NCI-H1417 treated with DMSO at 0.1 percent for 48 hours (cell line): ENCODE measurements around the gene MAGI2.

Experiments used
- DNase-seq: peaks from one replicate; lab custom pipeline; 2025; lab: John Stamatoyannopoulos, UW

Gene MAGI2

DNA sequence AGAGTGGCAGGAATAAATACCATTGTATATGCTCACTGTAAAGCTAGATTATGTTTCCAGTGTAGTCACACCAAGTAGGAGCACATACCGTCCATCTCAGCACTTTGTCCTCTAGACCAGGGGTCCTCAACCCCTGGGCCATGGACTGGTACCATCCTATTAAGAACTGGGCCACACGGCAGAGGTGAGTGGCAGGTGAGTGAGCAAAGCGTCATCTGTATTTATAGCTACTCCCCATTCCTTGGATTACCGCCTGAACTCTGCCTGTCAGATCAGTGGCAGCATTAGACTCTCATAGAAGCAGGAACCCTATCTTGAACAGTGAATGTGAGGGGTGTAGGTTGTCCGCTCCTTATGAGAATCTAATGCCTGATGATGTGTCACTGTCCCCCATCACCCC lies 735.3 kb downstream of the MAGI2 start:
- DNase-seq, result no peak

DNA sequence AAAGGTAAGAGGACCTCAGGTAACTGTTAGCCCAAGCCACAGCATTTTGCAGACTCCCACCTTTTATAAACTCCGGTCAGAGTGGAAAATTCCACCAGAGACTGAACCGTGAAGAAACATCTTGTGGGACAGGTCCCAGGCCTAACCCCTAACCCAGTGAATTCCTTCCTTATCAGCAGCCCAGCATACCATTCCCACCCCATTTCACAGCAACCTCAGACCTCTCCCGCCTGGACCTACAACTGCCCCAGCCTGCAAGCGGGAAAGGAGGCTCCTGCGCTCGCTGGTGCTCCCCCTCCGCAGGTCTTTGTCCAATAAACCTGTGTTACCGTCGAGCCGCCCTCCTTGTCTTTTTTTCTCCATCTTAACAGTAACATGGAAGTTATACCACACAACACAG lies 736.6 kb downstream of the MAGI2 start:
- DNase-seq, result no peak

DNA sequence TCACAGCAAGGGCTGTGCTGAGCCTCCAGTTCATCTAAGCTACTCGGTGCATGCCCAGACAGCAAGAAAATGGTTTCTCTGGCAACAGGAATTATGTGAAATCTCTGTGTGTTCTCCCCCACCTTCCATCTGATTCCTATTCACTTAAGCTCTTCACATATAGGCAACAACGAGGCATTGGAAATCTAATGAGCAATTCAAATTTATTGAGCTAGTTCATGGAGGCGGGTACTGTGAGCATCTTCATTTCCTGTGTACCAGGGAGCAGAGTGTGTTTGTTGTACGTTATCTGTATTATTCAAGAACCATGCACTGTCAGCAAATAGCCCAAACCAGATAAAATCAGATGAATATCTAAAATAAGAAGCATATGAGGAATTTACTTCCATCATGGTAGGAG lies 739.1 kb downstream of the MAGI2 start:
- DNase-seq, result no peak

DNA sequence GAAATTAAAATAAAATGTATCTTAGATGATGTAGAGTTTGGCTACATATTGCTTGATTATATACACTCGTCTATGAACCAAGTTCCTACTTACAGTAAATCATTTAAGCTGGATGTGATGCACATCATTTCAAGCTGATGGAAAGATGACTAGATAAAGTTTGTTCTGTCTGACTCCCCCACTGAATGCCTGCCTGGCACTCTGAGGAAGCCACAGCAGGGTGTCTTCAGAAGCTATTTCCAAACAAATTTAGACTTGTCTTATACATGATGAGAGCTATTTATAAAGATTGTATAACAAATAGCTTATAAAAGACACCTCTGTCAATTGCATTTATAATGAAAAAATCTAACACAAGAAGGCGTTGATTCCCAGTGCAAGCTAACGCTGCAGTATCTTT lies 741.4 kb downstream of the MAGI2 start:
- DNase-seq, result no peak

DNA sequence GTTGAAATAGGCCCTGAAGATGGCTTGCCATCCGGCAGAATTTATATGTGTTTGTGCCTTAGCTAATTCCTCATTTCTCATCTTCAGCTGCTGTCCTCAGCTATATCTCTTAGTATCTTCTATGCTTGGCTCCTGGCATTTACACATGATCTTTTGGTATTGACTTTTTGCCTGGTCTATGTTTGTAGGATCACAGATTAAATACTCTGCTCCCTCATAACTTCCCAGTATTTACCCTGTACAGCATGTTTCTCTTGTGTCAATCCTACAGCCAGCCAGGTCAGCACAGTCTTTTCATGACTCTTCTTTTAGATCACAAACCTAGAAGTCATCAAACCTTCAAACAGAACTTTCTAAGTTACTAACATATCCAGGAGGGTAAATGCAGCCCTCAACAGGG lies 743.8 kb downstream of the MAGI2 start:
- DNase-seq, result no peak

DNA sequence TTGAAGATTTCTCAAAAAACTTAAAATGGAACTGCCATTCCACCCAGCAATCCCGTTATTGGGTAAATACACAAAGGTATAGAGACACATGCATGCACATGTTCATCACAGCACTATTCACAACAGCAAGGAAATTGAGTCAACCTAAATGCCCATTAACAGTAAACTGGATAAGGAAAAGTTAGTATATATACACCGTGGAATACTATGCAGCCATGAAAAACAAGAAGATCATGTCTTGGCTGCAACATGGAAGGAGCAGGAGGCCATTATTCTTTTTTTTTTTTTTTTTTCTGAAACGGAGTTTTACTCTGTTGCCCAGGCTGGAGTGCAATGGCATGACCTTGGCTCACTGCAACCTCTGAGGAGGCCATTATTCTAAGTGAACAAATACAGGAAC lies 749.0 kb downstream of the MAGI2 start:
- DNase-seq, result no peak

DNA sequence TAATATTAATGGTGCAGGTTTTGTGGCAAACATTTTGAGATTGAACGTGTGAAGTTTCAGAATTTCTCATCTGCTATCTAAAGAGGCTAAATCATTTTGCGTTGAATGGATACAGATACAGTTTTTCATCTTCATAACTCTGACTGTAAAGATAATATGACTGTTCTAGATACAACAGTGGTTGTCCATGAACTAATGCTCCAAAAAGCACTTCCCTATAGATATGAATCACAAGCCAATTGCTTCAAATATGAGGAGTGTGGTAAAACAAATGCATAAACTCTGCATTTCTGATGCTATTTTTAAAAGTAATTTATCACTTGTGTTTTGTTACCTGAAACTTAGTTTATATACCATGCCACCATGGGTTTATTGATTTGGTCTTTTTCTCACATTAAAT lies 750.1 kb downstream of the MAGI2 start:
- DNase-seq, result no peak

DNA sequence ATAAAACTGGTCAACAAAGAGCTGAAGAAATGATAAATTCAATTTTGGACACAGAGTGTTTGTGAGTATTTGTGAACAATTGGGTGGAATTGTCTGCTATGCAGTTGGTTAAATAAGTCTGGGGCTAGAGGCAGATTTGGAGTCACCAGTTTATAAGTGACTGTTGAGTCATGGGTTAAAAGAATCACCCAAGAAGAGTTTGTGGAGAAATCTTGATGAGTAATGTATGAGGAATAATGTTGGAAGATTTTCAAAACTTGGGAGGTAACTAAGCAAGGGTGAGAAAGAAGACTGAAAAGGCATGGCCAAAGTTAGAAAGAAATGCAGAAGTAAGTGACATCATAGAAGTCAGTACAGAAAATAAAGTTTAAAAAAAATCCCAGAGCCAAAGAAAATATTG lies 750.7 kb downstream of the MAGI2 start:
- no peak for DNase-seq

DNA sequence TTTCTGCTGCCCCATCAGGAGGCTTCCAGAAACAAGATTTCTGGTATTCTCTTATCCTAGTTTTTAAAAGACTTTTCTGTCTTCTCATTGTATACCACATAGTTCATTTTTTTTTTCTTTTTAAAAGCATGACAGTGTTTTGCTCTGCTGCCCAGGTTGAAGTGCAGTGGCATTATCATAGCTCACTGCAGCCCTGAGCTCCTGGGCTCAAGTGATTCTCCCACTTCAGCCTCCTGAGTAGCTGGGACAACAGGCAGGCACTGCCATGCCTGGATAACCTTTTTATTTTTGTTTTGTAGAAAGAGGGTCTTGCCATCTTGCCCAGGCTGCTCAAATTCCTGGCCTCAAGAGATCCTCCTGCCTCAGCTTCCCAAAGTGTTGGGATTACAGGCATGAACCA lies 757.6 kb downstream of the MAGI2 start:
- DNase-seq, result no peak

DNA sequence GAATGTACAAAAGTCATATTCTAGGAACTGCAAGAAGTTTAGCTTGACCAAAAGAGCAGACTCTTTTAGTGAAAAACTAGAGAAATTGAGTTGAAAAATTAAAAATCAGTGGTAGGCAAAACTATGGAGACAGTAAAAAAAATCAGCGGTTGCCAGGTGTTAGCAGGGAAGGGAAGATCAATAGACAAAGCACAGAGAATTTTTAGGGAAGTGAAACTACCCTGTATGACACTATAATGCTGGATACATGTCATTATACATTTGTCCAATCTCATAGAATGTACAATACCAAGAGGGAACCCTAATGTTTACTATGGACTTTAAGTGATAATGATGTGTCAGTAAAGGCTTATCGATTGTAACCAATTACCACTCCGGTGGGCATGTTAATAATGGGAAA lies 761.9 kb downstream of the MAGI2 start:
- no peak for DNase-seq

DNA sequence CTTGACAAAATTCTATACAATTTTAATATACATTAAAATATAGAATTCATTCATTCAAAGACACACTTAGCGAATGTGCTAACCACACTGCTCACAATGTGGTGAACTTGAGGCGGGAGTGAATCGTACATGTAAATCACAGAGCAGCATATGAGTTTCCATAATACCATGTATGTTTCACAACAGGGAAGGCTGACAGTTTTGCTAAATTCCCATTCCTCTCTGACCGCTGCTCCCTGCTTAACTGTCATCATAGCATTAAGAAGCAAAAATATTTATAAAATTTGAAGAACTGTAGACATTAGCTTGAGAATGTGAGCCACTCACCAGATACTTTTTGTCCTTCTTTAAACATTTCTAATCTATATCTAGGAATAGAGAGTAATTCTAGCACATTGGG lies 763.3 kb downstream of the MAGI2 start:
- no peak for DNase-seq

DNA sequence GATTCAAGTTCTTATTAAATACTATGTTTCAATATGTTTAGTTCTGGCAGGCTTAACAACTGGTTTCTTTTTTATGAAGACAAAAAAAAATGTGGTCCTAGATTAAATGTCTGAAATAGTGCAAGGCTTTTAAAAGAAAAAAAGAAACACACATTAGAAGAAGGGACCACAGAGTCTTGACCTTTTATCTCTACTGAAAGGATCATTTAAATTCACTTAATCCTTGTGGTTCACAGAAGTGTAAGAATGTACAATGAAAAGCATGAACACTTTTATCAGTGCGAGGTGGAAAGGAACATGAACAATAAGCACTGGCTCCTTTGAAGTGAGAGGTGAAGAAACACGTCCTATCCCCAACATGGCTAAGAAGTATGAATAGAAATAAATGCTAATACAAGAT lies 765.1 kb downstream of the MAGI2 start:
- no peak for DNase-seq

DNA sequence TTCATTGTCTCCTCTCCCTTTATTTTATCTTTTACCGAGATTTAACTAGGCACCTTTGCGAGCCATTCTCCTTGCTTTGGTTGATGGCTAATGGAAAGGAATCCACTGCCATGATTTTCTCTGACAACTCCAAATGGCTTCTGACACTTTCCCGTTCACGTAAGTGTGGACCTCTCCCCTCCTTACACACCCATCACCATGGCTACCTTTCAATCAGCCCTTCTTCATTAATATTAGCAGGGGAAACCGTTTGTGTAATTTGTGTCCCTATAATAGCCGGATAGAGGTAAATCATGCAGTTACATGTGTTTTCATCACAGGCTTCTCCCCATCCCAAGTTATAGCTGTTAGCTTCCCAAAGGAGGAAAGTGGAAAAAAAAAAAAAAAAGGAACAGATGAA lies 767.3 kb downstream of the MAGI2 start:
- DNase-seq, result no peak

DNA sequence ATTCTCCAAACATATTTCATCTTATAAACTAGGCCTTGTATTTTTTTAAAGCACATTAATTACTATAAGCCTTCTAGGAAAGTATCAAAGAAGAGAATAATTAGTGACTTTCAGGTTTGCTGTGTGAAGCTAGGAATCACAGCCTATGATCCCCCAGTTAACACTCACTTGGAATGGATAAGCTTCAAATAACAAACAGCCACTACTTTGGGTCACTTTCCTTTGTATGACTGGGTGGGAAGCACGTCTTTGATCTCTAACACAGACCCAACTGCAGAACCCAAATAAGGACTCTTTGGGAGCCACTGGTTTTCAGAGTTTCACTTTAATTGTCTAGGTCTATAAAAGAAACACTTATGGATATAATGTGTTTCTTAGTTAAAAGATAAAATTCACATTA lies 769.3 kb downstream of the MAGI2 start:
- DNase-seq, result no peak

DNA sequence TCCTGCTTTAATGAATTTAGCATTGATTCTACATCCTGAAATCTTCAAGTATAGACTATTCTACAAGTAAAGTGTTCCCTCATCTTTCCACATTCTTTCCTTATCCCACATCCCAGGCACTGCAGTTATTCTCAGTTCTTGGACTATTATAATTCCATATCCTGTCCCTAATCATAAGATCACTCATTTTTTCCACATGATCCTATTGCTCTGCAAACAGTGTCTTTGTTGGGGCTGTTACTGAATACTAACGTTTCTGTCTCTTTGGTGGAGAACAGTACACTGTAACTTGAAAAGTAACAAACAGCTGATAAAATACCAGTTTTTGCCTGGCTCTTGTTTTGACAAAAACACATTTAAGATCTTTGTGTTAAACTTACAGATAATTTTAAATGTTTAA lies 769.9 kb downstream of the MAGI2 start:
- no peak for DNase-seq

DNA sequence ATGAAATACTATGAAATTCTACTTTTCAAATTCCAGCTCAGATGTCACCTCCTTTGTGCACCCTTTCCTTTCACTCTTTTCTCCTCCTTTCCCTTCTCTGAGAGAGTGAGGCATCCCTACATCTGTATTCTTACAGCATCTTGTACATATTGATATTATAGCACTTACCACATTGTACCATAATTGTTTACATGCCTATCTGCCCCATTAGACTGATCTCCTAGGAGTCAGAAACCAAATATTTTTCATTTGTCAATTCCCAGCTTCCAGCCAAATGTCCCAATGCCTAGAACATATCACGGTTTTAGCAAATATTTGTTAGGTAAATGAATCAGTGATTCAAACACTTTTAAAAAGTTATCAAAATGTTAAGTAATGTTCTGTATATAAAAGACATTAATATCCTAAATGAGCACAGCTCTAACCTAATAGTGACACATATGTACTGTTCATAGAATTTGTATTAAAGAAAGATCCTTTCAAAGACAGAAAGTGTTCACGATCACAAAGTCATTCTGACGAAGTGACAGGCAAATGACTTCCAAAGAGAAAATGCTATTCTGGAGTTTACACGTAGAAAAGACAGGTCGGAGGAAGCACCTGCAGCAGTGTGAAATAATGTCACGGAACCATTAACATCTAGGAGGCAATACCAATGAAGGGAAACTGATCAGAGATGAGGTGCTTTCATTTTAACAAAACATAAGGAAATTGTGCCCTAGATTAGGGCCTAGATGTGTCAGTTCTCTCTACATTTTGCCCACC lies 774.2 kb downstream of the MAGI2 start:
- DNase-seq, result no peak

DNA sequence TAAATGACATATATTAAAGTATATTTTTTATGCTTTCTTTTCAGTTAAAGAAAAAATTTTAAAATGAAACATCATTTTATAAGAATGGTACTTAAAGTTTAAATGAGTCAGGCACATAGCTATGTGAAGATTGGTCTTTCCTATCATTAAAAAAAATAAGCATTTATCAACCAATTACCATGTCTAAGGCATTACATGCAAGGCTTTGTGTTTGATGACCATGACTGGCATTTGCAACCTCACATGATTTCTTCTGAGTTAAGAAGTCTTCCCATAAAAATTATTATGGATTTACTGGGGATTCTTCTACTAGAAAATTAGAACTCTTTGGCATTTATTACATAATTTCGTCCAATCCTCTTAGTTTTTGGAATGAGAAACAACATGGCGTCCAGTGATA lies 776.1 kb downstream of the MAGI2 start:
- no peak for DNase-seq

DNA sequence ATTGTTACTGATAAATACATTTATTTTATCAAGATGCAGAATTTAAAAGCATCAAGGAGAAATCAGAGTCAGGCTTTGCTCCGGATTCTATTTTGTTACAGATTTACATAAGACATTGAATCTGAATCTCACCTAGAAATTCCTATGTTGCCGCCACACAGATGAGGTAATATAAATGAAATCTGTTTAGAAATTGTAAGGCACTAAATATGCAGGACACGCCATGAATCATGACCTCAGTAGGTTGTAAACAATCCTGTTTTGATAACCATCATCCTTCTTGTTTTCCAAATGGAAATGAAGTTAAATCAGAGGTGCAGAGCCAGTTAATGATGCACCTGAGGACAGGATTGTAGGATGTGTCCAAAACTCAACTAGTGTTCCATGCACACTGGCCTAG lies 778.0 kb downstream of the MAGI2 start:
- no peak for DNase-seq

DNA sequence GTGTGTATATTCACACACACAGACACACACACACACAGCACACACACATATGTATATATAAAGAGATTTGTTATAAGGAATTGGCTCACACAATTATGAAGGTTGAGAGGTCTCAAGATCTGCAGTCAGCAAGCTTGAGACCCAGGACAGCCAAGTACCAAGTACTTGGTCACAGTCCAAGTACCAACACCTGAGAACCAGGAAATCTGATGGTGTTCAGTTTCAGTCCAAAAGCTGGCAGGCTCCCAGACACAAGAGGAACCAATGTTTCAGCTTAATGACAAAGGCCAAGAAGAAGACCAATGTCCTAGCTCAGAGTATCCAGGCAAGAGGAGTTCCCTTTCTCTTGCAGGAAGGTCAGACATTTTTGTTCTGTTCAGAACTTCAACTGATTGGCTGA lies 780.2 kb downstream of the MAGI2 start:
- no peak for DNase-seq

DNA sequence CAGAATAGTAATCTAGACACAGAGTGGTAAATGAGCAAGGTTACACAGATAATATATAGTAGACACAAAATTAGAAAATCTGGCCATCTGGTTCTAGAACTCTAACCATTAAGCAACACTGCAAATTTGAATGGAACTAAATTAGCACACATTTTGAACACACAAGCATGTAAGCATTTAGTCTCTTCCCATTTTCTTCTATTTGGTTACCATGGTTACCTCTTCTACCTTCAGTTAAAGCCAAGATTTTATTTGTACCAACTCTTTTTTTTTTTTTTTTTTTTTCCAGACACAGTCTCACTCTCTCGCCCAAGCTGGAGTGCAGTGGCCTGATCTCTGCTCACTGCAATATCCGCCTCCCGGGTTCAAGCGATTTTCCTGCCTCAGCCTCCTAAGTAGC lies 790.5 kb downstream of the MAGI2 start:
- no peak for DNase-seq

DNA sequence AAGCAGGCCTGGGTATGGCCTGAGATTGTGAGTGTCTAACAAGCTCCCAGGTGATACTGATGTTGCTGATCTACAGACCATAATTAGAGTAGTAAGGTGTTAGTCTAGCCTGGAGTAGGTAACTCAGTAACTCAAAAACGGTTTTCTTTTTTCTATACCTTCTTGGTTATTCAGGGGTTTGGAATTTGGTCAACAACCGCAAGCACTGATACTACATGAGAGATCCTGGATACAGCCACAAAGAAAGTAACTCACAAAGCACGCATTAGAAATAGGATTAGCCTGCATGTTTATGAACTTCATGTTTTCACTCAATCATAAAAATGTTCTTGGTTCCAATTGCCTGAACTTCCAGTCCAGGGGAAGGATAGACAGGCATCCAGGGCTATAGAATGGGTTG lies 803.5 kb downstream of the MAGI2 start:
- no peak for DNase-seq

DNA sequence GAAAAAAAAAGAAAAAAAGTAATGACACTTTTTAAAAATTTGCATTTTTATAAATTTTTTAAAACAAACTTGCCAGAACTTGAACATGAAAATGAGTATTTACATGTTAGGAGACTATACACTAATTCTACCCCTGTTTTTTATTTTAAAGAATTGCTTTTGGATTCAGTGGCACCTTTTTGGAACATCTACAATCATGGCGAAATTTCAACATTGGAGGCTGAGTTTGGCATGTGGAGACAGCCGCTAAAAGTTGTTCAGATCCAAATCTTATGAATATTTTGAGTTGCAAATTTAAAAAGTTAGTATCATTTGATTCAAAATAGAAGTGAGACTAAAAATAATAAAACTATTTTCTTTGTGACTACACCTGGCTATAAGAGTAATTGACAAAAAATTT lies 804.2 kb downstream of the MAGI2 start:
- no peak for DNase-seq

DNA sequence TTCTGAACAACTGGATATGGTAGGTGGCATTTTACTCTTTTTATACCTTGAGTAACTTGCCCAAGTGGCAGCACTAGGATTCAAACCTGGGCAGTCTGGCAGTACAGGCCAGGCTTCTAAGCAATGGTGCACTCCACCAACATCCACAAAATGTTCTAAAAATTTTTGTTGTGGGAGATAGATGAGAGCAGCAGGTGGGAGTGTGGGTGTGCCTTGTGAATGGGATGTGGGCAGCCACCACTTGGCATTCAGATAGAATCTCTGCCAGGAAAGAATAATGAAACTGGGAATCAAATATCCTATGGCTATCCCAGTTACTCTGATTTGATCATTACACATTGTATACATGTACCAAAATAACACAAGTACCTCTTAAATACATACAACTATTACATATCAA lies 810.7 kb downstream of the MAGI2 start:
- DNase-seq, result no peak

DNA sequence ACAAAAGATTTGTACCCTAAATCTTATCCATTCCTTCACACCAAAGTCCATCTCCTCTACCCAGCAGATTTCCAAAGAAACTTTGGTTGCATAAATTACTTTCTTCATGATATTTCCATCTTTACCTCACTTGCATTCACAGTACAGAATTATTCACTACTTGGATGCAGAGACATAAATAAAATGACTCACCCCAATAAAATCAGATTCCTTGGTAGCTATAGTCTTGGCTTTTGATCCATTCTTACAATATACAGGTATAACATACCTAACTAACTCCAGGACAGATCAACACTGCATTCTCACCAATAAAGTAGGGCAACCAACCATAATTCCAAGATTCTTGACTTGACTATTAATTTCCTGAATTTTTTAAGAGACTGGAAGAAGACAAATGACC lies 815.1 kb downstream of the MAGI2 start:
- no peak for DNase-seq

DNA sequence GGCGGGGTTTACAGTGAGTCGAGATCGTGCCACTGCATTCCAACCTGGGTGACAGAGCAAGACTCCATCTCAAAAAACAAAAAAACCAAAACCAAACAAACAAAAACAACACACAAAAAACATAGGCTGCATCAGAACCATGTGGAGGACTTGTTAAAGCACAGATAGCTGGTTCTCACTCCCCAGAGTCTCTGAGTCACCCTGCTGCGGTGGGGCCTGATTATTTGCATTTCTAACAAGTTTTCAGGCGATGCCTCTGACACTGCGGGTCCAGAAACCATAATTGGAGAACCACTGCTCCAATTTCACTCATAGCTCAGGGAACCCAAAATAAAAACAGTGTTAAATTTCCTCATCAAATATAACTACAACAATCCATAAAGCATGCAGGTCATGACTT lies 816.7 kb downstream of the MAGI2 start:
- DNase-seq, result no peak
